Inflammatory macrophage (primary cell): ENCODE measurements around the gene PRDM16.
A peak's percentile ranks its signal among the peaks of the same experiment; 100 is the strongest.

Source experiments
- DNase-seq, 2 donors: peaks; one replicate each; pipeline ENCODE4 v3.0.0-alpha.2; 2020 to 2022

The PRDM16 gene

DNA sequence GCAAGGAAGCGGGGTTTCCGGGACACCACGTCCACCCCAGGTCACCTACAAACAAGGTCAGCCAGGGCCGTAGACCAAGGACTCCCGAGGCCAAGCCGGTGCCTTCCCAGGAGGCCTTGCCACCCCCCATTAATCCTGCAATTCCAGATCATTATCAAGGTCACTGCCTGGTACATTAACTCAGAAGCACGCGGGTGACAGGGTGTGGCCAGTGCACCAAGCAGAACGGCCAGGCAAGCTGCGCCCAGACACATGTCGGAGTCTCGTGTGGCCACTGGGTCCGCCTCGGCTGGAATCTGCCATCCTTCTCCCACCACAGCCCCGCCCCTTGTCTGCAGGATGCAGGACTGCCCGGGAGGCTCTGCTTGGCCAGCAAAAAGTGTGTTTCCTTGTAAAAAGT is 144.7 kb downstream of the PRDM16 start:
- DNase-seq, result no peak

DNA sequence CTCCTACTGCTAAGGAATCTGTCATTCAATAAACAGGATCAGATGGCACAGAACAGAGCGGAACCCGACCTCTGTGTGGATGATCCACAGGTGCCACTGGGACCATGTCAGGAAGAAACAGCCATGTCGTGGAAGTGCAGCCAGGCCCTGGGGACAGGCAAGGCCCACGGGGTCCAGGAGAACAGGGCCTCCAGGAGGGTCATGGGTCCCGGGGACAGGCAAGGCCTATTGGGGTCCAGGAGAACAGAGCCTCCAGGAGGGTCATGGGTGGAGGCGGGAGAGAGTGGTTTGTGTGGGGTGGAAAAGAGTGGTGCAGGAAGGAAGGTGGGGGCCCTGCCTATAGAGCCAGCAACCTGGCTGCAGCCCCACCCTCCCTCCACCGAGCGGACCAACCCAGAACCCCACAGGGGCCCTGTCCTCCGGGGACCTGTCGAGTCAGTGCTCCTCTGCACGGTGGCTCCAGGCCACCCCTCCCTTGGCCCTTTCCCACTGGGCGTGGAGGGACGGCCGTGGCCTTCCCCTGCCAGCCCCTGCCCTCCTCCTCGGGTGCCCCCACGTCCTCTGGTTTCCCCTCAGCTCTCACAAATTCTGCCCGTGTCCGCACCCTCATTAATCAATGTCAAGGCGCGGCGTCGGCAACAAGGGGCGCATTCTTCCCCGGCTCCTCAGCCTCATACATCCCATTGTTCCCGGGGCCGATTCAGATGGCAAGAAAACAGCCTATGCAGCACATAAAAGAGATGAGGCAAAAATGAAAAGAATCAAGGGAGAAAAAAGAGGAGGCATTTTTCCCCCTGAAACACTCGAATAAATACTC is 146.4 kb downstream of the PRDM16 start:
- no peak for DNase-seq

DNA sequence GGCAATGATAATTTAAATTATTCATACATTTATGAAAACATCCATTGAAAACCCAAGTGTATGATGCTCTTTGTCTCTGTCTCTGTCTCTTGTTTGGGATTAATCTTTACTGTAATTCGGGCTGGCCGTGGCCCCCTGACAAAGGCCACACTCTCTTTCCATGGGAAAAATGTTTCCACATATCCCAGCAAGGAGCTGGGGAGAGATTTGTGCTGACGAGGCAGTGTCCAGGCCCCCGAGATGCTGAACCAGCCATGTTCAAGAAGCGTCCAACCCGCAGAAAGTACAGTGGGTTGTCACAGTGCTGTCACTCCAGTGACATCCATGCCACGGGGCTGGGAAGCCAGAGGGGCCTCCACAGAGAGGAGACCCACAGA is 147.0 kb downstream of the PRDM16 start:
- no peak for DNase-seq

DNA sequence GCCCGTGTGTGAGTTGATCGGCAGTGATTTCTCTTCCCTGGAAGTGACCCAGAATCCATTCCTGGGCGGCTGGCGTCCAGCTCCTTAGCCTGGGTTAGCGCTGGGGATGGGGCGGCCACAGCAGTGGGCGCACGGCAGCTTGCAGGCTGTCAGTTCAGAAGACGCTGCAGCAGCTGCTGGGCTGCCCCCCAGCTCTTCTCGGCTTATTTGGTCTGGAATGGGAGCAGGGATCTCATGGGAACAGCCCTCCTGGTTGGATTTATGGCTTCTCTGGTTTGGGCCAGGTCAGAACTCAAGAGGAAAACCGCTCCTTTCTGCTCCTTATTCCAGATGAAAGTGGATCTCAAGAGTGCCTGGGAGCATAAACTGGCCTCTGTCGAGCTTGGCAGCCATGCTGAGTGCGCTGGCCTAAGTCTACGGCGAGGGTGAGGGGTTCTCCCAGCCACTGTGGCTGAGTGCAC is 148.2 kb downstream of the PRDM16 start:
- DNase-seq, result no peak

DNA sequence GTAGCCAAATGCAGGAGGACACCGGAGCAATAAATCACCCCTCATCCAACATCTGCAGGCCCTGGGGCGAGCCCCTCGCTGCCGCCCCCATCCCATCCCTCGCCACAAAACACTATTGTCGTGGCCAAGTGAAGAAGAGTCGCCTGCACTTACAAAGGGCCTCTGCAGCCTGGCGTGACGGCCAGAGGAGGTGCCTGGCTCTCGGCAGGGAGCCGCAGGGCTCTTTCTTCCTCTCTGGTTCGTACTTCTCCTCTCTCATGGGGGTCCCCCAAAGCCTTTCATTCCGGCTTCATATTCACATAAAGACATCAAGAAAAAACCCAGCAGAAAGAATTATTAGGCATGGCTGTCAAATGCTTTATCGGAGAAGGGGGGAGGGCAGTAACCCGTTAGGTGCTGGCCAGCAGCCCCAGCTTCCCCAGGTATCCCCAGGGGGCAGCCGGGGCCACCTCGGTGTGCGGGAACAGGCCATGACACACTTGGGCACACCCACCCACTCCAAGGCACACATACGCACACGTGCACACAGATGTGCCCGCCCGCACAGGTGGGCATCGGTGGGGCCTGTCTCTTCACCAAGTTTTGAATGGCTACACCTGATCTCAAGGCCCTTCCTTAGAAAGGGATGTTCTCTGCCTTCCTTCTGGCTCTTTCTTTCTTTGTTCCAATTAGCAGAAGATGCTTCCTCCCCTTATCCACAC is 149.1 kb downstream of the PRDM16 start:
- no peak for DNase-seq

DNA sequence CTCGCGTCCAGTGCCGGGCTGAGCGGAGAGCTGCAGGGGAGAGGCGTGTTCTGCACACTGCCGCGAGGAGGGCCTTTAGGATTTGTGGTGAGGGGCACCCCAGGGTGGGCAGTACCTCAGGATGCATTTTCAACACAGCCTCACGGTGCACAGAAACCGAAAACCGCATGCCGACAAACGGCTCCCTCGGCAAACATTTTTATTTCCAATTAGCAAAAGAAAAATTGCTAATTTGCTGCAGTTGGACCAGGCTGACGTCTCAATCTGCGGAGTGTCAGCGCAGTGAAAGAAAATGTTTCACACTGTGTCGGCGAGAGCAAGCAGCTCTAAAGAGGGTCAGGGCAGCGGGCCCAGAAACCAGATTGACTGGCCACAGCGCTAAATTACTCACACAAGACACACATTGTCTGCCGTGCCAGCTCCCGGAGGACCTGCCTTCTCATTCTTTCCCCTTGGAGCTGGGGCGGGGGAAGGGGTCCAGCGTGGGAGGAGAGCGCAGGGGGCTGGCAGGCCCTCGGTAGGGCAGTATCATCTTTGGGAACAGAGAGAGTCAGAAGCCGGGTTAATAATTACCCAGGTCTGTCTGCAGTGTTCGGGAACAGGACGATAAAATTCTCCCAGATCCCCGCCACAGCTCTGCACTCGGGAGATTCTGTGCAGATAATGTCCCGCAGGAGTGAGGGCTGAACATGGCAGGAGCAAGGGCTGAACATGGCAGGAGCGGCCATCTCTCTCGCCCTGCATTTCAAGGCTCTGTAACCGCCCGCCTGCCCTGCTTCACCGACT is 150.2 kb downstream of the PRDM16 start:
- no peak for DNase-seq

DNA sequence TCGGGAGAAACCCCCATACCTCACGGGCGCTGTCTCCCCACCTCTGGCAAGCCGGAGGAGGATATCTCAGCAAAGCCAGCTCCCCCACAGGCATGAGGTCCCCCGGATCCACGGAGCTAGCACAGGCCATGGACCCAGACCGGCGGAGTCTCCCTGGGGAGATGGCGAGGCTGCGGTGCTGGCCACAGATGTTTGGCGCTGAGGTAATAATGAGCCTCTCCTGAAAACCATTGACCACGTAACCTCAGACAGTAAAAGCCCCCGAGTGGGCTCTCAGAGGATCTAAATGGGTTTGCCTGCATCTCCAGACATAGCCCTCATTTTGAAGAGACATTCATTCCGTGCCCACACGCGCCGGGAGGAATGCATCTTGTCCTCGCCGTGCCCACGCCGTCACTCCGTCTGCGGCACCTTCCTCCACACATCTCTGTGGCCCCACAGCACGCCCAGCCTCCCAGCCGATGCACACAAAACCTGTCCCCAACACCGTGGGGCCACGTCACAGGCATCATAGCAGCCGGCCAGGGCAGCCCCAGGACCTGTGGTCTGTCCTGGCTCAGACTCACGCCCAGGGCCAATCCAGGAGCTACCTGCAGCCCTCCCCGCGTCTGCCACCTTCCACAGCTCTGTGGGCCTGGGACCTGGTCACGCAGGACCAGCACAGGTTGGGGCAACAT is 150.9 kb downstream of the PRDM16 start:
- DNase-seq, result no peak

DNA sequence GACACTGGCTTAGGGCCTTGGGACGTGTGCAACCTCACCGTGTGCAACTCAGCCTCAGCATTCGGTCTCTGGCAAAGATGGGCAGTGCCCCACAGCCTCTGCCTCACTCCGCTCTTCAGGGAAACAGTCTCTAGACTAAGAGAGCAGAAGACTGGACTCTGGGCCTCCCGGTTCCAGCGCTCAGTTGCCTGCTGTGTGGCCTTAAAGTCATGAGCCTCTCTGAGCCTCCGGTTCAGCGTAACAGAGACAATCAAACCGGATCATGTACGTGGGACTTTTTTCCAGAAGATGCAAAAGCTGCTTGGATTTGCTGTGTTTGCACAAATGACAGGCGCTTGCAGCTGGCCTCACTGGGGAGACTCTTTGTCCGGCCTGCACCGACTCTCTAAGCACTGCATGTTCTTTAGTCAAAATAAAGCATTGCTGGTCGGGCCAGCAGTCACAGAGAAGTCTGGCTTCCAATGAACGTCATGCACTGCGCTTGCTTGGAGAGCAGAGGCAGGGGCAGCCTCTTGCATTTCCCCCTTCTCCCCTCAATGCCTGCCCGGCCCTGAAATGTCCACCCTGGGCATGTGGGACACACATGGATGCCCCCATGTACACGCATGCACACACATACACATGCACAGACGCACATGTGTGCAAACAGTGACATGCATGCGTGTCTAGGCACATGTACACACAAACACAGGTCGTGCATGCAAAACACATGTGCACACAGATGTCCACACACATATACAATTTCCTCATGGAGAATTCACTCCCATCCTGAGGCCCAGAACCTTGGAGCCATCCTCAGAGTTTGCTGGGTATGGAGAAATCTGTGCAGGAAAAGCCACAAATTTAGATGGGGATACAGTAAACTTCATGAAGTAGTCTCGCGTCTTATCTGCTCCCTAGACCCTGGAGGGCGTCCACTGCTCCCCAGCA is 152.4 kb downstream of the PRDM16 start:
- no peak for DNase-seq

DNA sequence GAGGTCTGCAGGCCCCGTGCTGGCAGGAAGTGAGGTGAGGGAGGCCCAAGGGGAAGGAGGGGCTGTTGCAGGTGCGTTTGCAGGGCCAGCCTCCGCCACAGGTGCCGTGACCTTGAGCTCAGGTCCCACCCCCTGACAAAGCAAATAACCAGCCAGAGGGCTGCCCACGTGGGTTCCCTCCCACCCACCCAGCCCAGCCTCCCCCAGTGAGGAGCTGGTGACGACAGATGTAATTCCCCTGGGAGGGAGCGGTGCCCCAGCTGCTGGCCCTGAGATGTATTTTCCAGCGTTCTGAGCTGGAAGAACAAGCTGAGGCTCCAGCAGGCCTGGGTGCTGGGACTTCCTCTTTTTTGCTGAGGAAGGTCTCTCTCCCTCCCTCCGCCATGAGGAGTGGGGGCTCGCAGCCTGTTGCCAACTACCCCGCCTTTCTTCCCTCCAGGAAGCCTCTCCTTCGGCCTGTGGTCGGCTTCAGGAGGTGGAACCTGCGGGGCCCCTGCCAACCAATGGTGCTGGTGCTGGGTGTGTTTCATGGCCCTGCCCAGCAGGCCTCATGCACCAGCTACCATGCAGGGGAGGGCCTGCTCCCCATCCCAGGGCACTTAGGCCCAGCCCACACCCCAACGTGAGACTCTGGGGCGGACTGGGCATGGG is 153.2 kb downstream of the PRDM16 start:
- DNase-seq, result peak in 1 of 2 donors; percentile 15

DNA sequence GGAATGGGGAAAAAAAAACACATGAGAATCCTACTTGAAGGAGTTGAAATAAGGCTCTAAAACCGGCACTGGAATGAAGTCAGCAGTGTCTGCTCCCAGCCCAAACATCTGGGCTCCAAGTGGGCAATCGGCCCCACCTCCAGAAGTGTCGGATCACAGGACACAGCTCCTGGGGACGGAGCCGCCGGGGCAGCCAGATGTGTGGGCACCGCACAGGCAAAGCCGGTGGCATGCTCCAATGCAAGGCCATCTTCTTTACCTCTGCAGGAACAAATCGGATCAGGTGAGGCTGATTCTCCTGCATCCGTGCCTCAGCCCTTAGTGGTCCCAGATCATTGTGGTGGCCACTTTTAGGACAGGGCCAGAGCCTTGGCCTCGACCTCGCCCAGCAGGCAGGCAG is 156.7 kb downstream of the PRDM16 start:
- DNase-seq, result no peak

DNA sequence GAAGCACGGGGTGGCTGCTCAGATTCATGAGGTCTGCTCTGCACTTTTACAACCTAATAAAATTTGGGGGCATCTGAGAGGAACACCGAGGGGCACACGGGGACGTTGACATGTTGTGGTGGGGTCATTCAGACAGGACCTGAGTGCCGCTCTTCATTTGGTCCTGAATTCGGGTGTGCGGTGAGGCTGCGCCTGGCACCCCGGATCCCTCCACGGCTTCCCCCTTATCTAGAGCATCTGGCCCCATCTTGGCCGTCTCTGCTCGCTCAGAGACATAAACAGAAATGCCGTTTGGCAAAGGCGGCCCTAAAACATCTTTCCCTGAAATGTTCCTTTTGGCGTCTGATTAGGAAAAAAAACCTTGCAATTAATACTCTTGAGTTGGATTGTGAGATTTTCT is 157.2 kb downstream of the PRDM16 start:
- no peak for DNase-seq

DNA sequence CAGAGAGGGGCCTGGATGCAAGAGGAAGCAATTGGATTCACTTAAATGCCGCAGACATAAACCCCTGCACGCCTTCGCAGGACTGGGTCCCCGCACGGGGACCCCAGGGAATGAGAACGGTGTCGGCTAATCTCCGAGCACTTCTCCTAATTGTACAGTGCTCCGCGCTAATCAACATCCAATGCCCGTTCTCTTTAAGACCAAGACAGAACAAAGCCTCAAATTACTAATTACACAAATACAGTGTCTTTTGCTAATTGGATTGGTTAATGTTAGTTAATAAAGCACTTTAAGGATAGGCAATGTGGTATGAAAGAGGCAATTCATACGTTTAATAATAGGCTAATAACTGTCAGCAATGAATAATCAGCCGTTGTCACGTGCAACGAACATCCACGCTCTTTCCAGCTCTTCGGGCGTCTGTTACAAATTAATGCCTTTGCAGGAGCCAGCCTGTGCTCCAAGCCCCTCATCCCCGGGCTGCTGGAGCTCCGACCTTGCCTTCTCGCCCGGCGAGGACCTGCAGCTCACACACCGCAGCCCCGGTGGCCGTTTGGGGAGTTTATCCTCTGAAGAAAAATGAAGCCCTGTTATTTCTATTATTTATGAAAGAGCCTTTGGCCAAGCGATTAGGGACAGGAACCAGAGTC is 157.8 kb downstream of the PRDM16 start:
- DNase-seq, result no peak

DNA sequence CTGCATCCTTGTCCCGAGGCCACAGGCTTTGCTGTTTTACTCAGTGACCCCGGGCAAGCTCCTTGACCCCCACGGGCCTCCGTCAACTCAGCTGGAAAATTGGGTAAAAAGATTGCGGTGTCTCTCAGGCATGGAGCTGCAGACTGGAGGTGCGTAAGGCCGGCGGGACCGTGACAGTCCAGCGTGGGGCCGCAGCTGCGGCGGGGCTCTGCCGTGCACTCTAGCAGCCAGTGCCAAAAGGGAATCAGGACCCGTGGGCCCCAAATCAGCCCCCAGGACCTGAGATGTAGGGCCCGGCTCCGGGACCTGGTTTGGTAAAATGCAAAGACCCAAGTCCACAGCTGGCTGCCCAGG is 158.3 kb downstream of the PRDM16 start:
- no peak for DNase-seq

DNA sequence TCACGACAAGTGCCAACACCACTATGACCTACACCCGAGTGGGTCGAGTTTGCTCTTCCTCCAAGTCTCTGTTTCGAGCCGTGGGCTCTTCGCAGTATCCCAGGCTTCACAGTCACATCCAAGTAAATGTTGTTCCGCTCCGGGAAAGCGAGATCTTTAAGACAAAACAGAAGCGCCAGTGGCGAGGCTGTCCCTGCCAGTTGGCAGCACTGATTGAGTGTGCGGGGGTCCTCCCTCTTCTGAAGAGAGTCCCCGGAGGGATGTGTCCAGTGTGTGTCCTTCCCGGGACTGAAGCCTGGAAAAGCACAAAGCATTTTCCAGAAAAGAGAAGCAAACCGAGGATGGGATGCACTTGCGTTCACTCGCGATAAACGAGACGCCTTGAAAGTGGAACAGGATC is 158.9 kb downstream of the PRDM16 start:
- DNase-seq, result no peak

DNA sequence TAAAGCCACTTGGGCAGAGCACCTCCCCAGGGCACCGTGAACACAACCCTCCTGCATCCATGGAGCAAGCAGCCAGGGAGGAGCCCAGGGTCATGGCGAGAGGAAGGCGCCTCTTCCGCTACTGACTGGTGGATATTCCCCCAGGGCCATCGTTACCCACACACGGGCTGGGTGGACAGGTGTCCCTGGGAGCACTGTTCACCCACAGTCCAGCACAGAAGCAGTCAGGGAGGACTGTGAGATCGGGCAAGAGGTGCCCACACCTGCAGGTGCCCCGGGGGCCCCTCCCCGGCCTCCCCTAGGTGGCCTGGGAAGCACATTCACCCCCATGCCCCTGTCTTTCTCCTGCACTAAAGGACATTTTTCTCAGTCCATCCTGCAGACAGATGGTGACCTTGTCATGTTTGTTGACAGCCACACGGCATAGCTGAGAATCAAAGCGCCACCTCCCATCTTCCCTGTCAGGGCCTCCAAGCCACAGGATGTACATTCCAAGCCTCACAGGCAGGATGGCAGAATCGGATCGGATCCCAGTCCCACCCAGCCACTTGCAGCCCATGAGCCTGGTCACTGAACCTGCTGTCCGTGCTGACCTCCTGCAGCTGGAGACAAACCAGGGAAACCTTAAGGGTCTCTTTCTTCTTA is 160.2 kb downstream of the PRDM16 start:
- no peak for DNase-seq

DNA sequence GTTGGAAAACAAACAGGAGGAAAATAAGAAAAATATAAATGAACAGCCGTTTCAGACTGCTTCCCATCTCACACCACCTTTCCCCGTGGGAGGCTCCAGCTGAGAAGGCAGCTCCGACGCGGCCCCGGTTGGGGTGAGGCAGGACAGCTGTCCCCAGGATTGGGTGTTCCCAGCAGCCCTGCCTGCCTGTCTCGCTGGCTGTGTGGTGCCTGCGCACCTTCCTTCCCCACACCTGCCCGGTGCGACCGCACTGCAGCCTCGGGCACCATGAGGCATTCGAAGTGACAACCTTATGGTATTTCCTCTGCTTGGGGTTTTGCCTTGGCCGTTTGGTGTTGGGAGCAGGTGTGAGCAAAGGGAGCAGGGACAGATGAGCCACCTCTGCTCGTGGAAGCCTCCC is 161.6 kb downstream of the PRDM16 start:
- DNase-seq, result no peak

DNA sequence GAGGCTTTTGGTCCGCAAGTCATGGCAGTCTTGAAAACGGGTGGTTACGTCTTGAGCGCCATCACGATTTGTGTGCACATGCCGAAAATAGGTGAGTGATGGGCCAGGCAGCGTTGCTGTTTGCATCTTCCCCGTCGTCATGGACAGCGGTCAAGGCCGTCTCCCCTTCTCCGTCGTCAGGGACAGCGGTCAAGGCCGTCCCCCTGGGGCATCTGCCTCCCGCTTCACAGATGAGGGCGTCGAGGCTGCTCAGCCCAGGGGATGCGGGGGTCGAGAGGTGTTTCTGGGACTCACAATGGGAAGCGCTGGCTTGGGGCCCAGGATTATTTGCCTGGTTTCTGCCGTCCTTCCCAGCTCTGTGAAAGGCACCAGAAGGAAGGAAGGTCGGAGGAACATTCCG is 162.2 kb downstream of the PRDM16 start:
- no peak for DNase-seq

DNA sequence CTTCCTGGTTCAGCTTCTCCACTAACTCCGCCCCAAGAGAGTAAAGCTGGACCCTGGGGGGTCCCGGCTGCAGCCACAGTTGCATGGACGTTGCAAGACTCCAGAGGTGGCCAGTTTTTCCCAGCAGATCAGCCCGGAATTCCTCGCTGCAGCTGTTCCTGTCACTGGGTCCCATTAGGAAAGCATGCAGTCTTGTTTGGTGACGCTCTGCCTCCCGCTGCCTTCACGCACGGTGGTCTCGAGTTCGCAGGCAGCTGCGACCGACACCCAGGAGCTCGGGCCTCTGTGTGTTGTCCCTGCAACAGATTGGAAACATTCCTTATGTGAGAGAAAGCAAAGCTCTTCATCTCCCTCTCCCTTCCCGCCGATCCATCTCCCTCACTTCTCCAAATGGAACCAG is 162.8 kb downstream of the PRDM16 start:
- no peak for DNase-seq

DNA sequence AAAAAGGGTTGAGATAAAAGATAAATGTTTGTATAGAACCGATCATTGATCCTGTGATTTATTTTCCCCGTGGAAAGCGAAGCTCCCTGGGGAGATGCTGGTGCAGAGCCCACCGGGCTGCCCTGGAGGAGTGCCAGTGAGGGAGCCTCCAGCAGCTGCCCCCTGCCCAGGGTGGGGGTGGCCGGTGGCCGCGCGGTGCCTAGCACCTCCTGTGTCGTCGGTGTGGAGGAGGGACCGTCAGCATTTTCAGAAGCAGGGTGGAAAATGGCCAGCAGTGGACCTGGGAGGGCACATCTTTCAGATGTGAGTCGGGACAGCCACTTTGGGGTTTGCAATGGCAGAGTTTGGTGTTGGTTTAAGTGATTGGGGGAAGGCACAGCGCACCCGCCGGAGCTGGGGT is 164.0 kb downstream of the PRDM16 start:
- DNase-seq, result no peak

DNA sequence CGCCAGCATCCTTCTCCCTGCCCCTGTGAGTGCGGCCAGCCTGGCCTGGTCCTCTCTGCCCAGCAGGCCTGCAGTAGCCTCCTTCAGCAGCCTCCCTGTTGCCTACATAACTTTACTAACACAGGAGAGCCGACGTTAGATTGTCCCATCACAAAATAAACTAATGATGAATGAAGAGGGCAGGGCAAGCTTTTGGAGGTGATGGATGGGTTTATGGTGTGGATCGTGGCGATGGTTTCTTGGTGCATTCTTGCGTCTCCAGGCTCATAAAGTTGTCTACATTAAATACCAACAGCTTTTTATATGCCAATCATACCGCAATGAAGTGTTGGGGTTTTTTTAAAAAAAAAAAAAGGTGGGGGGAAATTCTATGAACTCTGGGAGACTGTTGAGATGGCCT is 164.5 kb downstream of the PRDM16 start:
- DNase-seq, result no peak
